RPMI7951 (cell line): ENCODE measurements around the gene PTPN20. TPM values are rescaled to one million over a fixed set of nuclear protein-coding genes. Genes with fewer than 3 reads are reported as not detected.
A peak's percentile ranks its signal among the peaks of the same experiment; 100 is the strongest.
"Not testable (repeated sequence)": the region's sequence is repeated elsewhere in the genome, so short reads cannot be mapped to it uniquely, and the experiment has no call there.

Experiments used
- DNase-seq: peaks from one replicate; pipeline ENCODE4 v3.0.0-alpha.2; 2012; ENCODE audit warnings: low read depth
- total RNA-seq: library from RNA; depleted of rRNA; stranded (reverse); fragments of >200 nt; shearing (Covaris generic); gene quantifications from 2 replicates; pipeline ENCODE4 v1.2.3, GENCODE V29; 2014; rRNA removed

Gene PTPN20, protein sequence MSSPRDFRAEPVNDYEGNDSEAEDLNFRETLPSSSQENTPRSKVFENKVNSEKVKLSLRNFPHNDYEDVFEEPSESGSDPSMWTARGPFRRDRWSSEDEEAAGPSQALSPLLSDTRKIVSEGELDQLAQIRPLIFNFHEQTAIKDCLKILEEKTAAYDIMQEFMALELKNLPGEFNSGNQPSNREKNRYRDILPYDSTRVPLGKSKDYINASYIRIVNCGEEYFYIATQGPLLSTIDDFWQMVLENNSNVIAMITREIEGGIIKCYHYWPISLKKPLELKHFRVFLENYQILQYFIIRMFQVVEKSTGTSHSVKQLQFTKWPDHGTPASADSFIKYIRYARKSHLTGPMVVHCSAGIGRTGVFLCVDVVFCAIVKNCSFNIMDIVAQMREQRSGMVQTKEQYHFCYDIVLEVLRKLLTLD
- 2.1 and 4.9 TPM in 2 replicates for total RNA-seq

DNA sequence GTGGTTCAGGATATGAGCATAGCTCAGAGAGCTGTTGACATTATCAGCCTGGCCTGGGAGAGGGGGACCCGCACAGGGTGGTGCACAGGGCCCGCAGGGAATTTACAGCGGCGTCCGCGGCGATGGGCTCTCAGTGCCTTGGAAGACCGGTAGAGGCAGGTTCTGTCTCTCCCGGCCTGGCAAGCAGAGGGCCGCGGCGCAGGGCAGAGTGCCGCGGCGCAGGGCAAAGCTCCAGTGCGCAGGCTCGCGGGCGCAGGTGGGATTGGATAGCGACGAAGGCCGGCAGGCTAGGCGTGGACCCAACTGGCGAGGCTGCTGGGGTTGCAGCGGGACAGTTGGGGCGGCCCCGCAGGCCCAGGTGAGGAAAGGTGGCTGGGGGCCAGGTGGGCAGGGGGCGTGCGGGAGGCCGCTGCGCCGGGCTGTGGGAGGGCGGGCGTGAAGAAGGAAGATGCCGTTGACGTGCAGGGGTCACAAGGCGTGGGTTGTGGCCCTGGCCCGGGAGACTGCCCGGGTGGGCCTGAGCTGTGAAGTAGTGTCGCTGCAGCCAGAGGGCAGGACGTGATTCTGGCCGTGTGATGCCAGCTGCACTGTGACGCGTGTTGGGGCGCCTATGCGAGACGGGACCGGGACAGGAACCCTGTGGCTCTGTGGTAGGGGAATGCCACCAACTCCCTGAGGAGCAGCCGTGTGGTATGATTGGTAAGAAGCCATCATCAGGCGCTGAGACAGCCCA is at the start of gene PTPN20:
Gene PTPN20 (plus strand): TSS at position 285 of the 733 bp plus-strand sequence. CDS start 21,072 bp downstream, outside the sequence.
- DNase-seq, result peak; percentile 48

DNA sequence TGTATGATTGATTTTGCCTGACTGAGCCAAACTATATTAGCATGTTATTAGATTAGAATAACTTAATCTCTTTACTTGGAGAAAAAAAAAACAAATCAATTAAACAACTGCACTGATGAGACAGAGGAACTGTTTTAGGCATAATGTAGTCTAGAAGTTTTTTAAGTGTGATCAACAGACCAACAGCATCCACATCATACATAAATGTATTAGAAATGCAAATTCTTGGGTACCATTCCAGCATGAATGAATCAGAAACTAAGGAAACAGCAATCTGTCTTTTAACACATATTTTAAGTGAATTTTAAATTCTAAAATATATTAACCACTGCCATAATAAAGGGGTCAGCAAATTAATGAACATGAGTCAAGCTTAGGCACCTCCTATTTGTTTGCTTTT is 41.5 kb upstream of the PTPN20 start:
- not testable (repeated sequence) for DNase-seq

DNA sequence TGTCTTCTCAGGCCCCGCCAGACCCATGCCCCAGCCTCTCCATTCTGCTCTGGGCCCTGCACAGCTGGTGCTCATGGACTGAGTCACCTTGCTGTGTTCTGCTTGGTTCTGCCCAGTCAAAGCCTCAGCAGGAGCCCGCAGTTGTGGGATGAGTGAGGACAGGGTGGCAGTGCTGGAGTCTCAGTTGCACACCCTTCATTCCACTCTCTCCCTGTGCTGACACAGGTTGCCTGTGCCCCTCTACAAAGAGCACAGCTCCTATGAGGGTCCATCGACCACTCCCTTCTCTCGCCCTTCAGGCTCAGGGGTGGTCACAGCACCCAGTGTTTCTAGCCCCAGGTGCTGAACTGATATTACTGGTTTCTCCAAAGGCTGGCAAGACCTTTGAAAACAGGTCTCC is 39.6 kb upstream of the PTPN20 start:
- not testable (repeated sequence) for DNase-seq

DNA sequence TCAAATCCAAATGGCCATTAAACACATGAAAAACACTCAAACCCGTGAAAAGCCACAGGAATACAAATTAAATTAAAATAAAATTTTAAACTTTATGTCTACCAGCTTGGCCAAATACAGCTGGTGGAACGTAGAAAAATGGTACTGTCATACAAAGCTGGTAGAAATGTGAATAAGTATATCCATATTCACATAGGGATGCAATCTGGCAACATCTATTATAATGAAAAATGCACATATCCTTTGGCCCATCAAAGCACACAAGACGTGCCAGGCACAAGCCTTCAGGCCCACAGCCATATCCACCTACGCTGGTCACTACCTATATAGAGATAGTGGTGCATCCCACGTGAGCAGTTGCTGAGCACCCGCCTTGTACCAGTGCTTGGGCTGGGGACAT is 35.9 kb upstream of the PTPN20 start:
- not testable (repeated sequence) for DNase-seq

DNA sequence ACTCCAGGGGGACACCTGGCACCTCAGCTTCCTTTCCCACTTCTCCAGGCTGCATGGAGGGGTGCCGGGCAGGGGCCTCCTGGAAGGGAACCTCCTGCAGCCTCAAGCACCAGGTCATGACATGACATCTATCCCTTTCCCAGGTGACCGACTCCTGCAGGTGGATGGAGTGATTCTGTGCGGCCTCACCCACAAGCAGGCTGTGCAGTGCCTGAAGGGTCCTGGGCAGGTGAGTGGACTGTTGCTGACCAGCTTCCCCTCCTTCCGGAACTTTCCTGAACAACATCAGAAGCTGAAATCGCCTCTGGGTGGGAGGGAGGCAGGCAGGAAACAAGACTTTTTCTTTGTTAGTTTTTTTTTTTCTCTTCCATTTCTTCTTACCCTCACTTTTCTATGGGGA is 34.5 kb upstream of the PTPN20 start:
- DNase-seq, result not testable (repeated sequence)

DNA sequence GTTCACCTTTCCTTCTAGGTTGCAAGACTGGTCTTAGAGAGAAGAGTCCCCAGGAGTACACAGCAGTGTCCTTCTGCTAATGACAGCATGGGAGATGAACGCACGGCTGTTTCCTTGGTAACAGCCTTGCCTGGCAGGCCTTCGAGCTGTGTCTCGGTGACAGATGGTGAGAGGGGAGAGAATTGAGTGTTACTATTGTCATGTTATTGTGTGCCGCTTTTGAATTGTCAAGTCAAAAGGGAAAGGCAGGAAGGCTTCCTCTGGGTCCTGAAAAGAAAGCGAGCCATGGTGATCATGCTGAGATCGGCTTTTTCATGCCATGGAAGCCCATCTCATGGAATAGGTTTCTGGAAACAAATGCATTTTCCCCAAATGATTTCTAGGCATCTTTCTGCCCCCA is 32.5 kb upstream of the PTPN20 start:
- DNase-seq, result not testable (repeated sequence)

DNA sequence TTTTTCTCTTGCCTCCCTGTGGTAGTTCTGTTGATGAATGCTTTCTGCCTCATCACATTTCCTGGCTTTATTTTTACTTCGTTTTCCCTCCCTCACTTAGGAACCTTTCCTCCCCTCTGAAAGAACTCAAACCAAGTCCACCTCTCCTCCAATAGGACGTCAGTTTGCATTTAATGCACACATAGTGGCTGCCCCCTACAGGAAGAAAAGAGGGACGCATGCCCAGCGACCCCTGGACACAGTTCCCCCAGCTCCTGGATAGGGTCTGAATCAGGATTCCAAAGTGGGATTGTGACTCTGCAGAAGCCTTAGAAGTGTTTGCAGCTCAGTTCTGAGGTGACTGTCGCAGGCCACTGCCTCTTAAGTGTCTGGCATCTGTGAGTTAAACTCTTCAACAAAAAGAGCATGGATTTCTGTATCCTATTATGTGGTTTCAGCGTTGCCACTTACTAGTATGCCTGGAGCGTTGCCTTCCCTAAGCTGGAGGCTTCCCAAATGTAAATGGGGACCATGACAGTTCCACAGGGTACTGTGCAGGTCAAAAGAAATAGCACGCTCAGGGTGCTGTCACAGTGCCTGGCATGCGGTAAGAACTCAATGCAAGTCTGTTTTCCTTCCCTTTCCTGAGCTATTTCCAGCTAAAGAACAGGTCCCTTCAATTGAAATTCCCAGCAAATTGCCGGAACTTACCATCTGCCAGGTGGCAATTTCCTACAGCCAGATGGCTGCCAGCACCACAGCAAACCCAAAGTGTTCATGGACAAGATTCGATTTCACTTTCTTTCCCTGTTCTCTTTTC is 20.2 kb upstream of the PTPN20 start:
- not testable (repeated sequence) for DNase-seq

DNA sequence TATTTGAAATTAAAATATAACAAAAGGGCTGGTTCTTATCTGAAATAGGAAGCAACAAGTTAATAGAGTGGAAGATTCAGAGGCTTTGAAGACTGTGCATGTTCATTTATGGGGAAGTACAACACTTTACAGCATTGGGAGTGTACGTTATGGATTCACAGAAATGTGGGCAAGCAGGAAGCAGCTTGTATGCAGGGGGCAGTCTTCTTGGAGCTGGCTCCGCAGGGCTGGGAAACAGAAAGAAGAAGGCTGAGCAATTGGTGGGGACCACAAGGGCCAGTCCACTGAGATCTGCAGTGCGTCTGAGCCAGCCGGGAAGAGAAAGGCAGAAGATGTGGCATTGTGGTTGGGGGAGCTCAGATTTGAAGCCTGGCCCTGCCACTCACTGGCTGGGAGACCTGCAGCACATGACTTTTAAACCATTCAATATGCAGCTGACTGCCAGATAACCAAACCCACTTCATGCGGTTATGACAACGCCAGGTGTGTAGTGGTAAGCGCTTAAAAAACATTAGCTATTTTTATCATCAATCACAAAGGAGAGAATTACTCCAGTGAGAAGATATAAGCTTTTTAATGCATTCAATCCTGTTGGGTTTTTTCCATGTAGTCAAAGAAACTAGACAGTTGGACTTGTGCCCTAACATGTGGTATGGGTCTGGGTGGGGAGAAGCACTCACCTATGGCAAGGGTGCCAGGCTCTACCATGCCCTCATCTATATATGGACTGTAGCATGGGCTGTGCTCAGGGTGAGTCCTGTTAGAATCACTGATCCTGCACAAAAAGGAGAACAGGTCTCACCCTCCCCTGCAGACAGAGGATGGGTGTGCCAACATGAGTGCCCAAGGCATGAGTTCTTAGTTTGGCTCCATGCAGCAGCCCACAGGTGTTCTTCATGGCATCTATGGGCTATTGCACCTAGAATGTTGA is 14.2 kb upstream of the PTPN20 start:
- DNase-seq, result not testable (repeated sequence)

DNA sequence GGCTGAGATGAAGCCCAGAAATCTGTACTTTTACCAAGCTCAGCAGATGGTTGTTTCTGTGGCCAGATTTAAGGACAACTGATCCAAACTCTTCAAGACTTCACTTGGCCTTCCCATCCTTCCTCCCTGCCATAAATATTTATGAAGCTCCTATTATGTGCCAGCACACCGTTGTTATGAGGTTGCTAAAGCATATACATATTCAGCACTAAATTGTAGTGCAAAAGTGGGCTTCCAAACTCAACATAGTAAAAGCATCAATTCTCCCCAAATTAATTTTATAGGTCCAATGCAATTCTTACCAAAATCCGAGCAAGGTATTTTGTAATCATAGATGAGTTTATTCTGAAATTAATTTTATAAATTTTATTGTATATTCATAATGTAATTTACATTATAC is 10.0 kb upstream of the PTPN20 start:
- not testable (repeated sequence) for DNase-seq

DNA sequence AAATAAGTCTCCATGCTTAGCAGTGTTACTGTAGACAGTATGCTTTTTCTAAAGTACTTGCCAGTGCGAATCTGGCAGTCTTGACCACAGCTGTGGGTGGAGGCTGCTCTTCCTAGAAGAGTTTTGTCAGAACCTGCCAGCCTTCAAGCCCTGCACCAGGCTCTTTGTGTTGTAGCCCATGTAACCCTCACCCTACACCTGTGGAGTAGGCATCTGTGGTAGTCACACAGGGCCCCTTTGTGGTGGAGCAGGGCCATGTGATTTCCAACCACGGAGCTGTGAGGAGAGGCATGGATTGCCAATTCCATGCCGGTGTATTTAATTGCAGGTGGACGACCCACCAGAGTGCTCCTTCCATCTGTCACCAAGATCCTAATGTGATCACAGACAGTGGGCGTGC is 7.4 kb upstream of the PTPN20 start:
- not testable (repeated sequence) for DNase-seq

DNA sequence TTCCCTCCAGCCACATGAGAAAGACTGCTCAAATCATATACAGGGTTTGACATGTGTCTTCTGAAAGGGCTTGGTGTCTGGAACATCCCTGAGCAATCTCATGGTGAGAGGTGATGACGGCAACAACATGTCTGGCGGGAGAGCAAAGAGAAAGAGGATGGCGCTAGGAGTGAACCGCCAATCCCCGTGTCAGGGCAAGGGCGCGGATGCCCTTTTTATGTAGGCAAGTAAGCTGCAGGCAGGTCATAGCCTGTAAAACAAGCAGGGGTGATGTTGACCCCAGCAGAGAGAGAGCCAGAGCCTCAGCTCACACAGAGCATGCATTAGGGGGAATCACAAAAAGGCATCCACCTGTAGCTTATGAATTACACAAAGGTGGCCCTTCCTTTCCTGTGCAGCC is 4.9 kb upstream of the PTPN20 start:
- not testable (repeated sequence) for DNase-seq

DNA sequence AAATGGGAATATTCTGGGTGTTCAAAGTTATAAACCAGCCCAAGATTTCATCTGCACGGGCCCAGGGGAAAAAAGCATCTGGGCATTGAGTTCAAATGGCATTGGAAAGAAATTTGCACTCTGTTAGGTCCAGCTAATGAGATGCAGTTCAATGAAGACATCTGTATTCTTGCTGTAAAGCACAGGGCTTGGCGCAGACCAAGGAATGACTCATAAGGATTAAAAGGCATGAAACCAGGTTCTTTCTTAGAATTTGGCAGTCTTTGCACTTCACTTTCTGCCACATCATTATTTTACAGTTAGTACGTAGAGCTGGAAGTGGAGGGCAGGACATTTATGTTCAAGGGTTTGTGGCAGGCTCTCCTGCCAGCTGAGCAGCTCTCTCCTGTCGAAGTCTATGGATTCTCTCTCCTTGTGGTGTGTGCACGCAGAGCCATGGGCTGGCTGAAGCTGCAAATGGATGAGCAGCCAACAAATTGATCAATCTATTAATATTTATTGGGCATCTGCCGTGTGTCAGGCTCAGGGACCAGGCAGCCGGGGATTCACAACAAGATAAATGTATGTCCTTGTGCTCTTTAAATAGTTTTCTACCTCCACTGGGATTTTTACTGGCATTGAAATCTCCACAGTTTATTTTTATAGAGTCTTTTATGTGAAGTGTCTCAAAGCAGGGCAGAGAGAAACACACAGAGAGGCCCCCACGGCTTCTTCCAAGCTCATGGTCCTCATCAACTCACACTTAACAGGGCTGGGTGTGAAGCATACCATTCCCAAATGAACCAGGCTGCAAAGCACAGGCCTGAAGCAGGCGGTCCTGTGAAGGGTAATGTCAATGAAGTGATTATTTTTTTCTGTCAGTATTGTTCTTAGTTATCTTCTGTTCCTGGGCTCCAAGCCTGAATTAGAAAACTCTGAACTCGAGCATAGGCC is 3.8 kb upstream of the PTPN20 start:
- not testable (repeated sequence) for DNase-seq

DNA sequence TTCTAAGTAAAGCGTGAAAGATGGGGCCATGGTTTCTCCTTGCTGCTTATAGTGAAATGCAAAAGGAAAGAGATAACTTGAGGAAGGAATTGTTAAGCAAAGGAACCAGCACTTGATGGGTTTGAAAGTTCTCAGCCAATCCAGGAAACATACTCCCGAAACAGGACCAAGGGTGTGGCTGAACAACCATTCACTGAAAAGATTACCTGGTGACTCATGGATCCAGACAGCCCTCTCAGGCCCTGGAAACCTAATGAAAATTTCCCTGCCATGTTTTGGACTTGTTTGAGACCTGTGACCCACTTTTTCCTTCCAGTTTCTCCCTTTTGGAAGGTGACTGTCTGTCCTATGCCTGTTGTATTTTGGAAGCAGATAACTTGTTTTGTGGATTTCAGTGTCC is 11.3 kb downstream of the PTPN20 start:
- DNase-seq, result not testable (repeated sequence)

DNA sequence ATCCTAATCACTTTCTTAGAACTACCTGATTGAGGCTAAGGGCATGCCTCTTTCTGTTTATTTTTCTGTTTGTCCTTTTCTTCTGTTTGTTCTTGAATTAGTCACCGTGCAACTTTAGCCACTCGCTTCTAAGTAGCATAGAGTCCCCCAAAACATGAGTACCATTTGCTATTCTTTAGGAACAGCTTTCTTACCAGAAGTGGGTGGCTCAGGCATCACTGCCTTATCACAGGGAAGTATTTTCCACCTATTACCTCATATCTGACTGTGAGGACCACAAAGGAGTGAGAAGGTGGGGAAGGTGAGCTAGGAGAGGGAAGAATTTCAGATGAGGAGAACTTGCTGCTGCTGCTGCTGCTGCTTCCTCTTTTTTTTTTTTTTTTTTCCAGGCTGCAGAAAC is 13.9 kb downstream of the PTPN20 start:
- DNase-seq, result not testable (repeated sequence)

DNA sequence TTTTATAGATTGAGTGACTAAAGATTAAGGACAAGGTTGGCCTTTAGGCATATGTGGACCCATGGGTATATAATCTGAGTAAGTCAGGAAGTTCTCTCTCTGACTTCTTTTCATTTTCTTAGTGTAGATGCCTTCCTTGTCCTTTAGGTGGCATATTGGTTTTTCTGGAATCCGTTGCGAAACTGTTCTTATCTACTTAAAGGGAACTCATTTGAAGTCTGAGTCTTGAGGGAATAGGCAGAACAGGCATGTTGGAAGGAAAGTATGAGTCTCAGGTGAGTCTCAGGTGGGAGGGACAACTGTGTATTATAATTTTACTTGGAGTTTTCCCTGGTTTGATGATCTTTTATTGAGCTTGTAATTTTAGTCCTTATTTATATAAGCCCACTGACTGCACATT is 14.6 kb downstream of the PTPN20 start:
- not testable (repeated sequence) for DNase-seq

DNA sequence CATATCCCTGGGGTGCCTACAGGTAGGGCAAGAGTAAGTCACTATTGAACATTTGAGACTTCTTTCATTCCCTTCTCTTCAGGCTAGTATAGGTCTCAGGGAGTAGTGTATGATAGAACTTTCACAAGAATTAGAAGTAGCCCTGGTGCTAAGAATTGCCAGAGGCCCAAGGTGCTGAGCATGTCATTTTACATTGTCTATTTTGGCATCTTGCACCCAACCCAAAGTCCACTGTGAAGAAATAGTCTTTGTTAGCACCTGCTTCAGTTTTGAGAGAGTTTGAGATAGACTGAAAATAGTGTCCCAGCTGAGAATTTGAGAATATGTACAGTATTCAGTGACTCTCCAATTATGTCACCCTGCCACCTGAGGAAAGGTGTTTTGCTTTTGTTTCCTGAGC is 17.6 kb downstream of the PTPN20 start:
- DNase-seq, result not testable (repeated sequence)

DNA sequence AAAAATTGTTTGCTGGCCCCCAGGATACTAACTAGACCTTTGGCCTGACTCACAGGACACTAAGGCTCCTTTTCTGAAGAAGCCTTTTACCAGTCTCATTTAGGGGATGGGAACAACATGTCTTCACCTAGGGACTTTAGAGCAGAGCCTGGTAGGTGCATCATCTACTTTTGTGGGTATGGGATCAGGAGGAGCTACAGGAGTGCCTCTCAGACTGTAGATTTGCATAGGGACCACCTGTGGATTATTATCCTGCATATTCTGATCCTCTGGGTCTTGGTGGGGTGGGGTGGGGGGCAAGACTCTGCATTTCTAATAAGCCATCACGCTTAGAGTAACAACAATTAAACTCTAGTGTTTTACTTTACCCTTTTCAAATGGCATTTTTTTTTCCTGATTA is 21.2 kb downstream of the PTPN20 start:
- not testable (repeated sequence) for DNase-seq

DNA sequence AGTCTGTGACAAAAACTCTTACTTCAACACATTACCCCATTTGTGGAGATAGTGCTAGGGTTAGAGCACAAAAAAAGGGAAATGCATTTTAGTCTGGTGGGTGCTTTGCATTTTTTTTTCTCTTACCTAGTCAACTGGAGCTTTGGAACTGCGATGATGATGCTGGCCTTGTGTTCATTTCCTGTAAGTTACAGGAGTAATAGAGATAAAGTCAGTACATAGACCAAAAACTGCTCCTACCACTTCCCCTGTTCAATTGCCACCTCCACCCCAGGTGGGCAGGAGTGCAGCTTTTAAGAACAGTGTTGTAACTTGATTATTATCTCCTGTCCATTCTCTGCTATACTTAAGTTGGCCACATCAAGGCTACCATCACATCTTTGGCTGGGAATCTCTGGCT is 29.9 kb downstream of the PTPN20 start:
- not testable (repeated sequence) for DNase-seq

DNA sequence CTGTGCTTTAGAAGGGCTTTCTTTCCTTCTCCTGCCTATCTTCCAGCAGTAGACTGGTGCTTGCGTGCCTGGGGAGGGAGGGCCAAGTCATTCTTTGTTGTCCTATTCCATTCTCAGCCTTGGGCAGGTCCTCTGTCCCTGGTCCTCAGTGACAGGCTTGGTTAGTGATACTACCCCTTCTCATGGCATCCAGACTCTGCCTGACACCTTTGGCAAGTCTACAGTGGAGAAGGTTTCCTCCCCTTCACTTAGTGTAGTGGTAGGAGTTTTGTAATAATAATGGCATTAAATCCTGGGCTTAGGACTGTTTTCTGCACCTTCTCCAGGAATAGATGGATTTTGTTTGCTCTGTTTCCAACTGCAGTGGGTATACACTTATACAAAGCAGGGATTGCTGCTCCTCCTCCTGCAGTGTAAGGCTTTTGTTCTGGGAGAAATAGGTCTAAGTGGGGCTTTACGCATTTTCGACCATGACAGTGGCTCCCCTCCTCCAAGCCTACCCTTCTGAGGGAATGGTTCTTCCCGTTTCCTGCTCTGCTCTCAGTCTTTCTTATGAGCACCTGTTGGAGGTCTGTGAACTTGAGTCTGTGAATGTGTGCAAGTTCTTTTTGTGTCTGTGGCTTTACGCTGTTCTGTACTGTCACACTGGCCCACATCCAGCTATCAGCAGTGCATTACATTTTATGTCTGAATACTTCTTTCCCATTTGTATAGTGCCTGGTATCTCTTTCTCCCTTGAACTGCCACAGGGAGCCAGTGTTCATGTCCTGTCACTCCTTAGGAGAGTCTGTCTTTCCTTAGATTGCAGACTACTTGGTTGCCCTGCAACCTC is 37.7 kb downstream of the PTPN20 start:
- not testable (repeated sequence) for DNase-seq
